Lower leg skin (tissue), 4 donors: Measurements from ENCODE around the gene DNAI4. TPM values are rescaled to one million over a fixed set of nuclear protein-coding genes. Genes with fewer than 3 reads are reported as not detected.

Experiments
- DNase-seq, 2 donors: peaks; one replicate each; pipeline ENCODE4 v3.0.0-alpha.2; 2019; ENCODE audit warnings: low spot score in 2 of 2
- H3K4me3 ChIP-seq: fragments of 200-600 bp; sonication (generic); 2 replicates; pipeline ENCODE4 v1.5.1; 2017; ENCODE audit warnings: mild to moderate bottlenecking, low read depth; ENCODE audit not compliant: poor library complexity, severe bottlenecking
- CTCF ChIP-seq, 3 donors: fragments of 450-650 bp; IDR thresholded peaks; one replicate each; pipeline ENCODE4 v1.5.1; 2016; ENCODE audit warnings: antibody characterized with exemption in 3 of 3, mild to moderate bottlenecking in 3 of 3, moderate library complexity in 2 of 3
- POLR2A ChIP-seq, 2 donors: fragments of 450-650 bp; IDR thresholded peaks; one replicate each; pipeline ENCODE4 v1.6.1; 2016 to 2017; ENCODE audit warnings: antibody characterized with exemption in 2 of 2, mild to moderate bottlenecking in 1 of 2, moderate library complexity in 1 of 2
- WGBS, 2 donors: methylation state at CpG; one replicate each; pipeline ENCODE4 v1.1.5; 2018; 5-methylcytosine and 5-hydroxymethylcytosine counted together
- intact Hi-C: fragments of 100-400 bp; cut with DNase I; formaldehyde crosslinking; loops from one replicate; pipeline ENCODE4 v1.15.0; 2023; ENCODE audit warnings: low total_unique reads
- total RNA-seq, 4 donors: library from RNA; depleted of rRNA; stranded (reverse); fragments of >200 nt; gene quantifications; one replicate each; pipeline ENCODE4 v1.1.0, GENCODE V29; 2016

The DNAI4 gene
- total RNA-seq, 4 donors from 2014 or later, result 1.5 to 3.8 (median 2.5) TPM

GRCh38 chr1:66773227-66773626 is 151.4 kb downstream of the DNAI4 start:
- intact Hi-C loops, result no loop called here
- TF ChIP-seq POLR2A (IDR thresholded peaks at IDR 0.05) (no peak), CTCF (IDR thresholded peaks at IDR 0.05) (no peak)
- H3K4me3 ChIP-seq, result no peak overlapping the region
- DNase-seq, result no peak
- WGBS, 2 donors, result 94 to 97% methylated on average over 2 of the region's 2 CpGs

- WGBS, 2 donors, result 78 to 87% methylated on average over 4 of the region's 4 CpGs
- intact Hi-C loops, result no loop called here
- no peak overlapping the region for H3K4me3 ChIP-seq
- no peak for TF ChIP-seq POLR2A (IDR thresholded peaks at IDR 0.05)
- no peak for TF ChIP-seq CTCF (IDR thresholded peaks at IDR 0.05)
- no peak for DNase-seq
Measured at GRCh38 chr1:66770694-66771093, 154.0 kb downstream of the DNAI4 start.

GRCh38 chr1:66770240-66770639 is 154.4 kb downstream of the DNAI4 start:
- no peak overlapping the region for H3K4me3 ChIP-seq
- WGBS, 2 donors, result 86 to 93% methylated on average over 2 of the region's 2 CpGs
- TF ChIP-seq CTCF (IDR thresholded peaks at IDR 0.05), result no peak
- no peak for TF ChIP-seq POLR2A (IDR thresholded peaks at IDR 0.05)
- intact Hi-C loops, result no loop called here
- DNase-seq, result no peak

GRCh38 chr1:66769512-66770229 is 155.0 kb downstream of the DNAI4 start:
- WGBS, 2 donors, result 87 to 88% methylated on average over 7 of the region's 7 CpGs
- no peak for DNase-seq
- H3K4me3 ChIP-seq, result no peak overlapping the region
- intact Hi-C loops, result loop anchor here (10.0 kb wide), 1 partner anchor 375 kb away; no protein-coding TSS in a partner anchor
- TF ChIP-seq POLR2A (IDR thresholded peaks at IDR 0.05) (no peak), CTCF (IDR thresholded peaks at IDR 0.05) (no peak)

- TF ChIP-seq POLR2A (IDR thresholded peaks at IDR 0.05) (no peak), CTCF (IDR thresholded peaks at IDR 0.05) (no peak)
- intact Hi-C loops, result loop anchor here (10.0 kb wide), 1 partner anchor 376 kb away; no protein-coding TSS in a partner anchor
- H3K4me3 ChIP-seq, result no peak overlapping the region
- DNase-seq, result no peak
- WGBS, 2 donors, result 84 to 88% methylated on average over 1 of the region's 1 CpG
Measured at GRCh38 chr1:66768965-66769364, 155.7 kb downstream of the DNAI4 start.

GRCh38 chr1:66767626-66768025 is 157.0 kb downstream of the DNAI4 start:
- TF ChIP-seq CTCF (IDR thresholded peaks at IDR 0.05) (no peak), POLR2A (IDR thresholded peaks at IDR 0.05) (no peak)
- H3K4me3 ChIP-seq, result no peak overlapping the region
- intact Hi-C loops, result loop anchor here (10.0 kb wide), 1 partner anchor 377 kb away; no protein-coding TSS in a partner anchor
- DNase-seq, result no peak
